RPMI7951 (cell line): Measurements from ENCODE around the gene ADGB. TPM values are rescaled to one million over a fixed set of nuclear protein-coding genes. Genes with fewer than 3 reads are reported as not detected.
A peak's percentile ranks its signal among the peaks of the same experiment; 100 is the strongest.
"Not testable (repeated sequence)": the region's sequence is repeated elsewhere in the genome, so short reads cannot be mapped to it uniquely, and the experiment has no call there.

Experiments
- DNase-seq: peaks from one replicate; pipeline ENCODE4 v3.0.0-alpha.2; 2012; ENCODE audit warnings: low read depth
- total RNA-seq: library from RNA; depleted of rRNA; stranded (reverse); fragments of >200 nt; shearing (Covaris generic); gene quantifications from 2 replicates; pipeline ENCODE4 v1.2.3, GENCODE V29; 2014

Gene ADGB
- total RNA-seq, 1 experiment from 2014 or later, result not detected

GRCh38 chr6:146815511-146816462, 217.0 kb downstream of the ADGB start:
- DNase-seq, result not testable (repeated sequence)

GRCh38 chr6:146819596-146820320, 221.0 kb downstream of the ADGB start:
- no peak for DNase-seq

- no peak for DNase-seq
Observed at GRCh38 chr6:146827216-146827928, 228.6 kb downstream of the ADGB start.

GRCh38 chr6:146829792-146830565, 231.2 kb downstream of the ADGB start:
- no peak for DNase-seq

- DNase-seq, result no peak
Observed at GRCh38 chr6:146833157-146833556, 234.4 kb downstream of the ADGB start.

GRCh38 chr6:146840216-146840615, 241.4 kb downstream of the ADGB start:
- no peak for DNase-seq

GRCh38 chr6:146840641-146841040, 241.9 kb downstream of the ADGB start:
- DNase-seq, result no peak

GRCh38 chr6:146847426-146847825, 248.7 kb downstream of the ADGB start:
- DNase-seq, result no peak

- DNase-seq, result peak; percentile 80
Observed at GRCh38 chr6:146850238-146850896, 251.6 kb downstream of the ADGB start.

- no peak for DNase-seq
Observed at GRCh38 chr6:146850981-146851380, 252.2 kb downstream of the ADGB start.

GRCh38 chr6:146851837-146852236, 253.1 kb downstream of the ADGB start:
- peak; percentile 93 for DNase-seq

- not testable (repeated sequence) for DNase-seq
Observed at GRCh38 chr6:146854521-146855255, 255.9 kb downstream of the ADGB start.

- no peak for DNase-seq
Observed at GRCh38 chr6:146855889-146856288, 257.1 kb downstream of the ADGB start.

- DNase-seq, result no peak
Observed at GRCh38 chr6:146856296-146856695, 257.5 kb downstream of the ADGB start.

- peak; percentile 87 for DNase-seq
Observed at GRCh38 chr6:146857180-146857979, 258.6 kb downstream of the ADGB start.

- no peak for DNase-seq
Observed at GRCh38 chr6:146857980-146858347, 259.2 kb downstream of the ADGB start.

- DNase-seq, result no peak
Observed at GRCh38 chr6:146859206-146859605, 260.4 kb downstream of the ADGB start.

- no peak for DNase-seq
Observed at GRCh38 chr6:146859795-146860495, 261.2 kb downstream of the ADGB start.

- DNase-seq, result peak; percentile 24
Observed at GRCh38 chr6:146860583-146860982, 261.8 kb downstream of the ADGB start.
